Measurements from ENCODE around the gene MGAM2. TPM values are rescaled to one million over a fixed set of nuclear protein-coding genes. Genes with fewer than 3 reads are reported as not detected.
A peak's percentile ranks its signal among the peaks of the same experiment; 100 is the strongest.

The MGAM2 gene
- total and polyA plus RNA-seq, 5 experiments from 2014 or later = not detected

DNA sequence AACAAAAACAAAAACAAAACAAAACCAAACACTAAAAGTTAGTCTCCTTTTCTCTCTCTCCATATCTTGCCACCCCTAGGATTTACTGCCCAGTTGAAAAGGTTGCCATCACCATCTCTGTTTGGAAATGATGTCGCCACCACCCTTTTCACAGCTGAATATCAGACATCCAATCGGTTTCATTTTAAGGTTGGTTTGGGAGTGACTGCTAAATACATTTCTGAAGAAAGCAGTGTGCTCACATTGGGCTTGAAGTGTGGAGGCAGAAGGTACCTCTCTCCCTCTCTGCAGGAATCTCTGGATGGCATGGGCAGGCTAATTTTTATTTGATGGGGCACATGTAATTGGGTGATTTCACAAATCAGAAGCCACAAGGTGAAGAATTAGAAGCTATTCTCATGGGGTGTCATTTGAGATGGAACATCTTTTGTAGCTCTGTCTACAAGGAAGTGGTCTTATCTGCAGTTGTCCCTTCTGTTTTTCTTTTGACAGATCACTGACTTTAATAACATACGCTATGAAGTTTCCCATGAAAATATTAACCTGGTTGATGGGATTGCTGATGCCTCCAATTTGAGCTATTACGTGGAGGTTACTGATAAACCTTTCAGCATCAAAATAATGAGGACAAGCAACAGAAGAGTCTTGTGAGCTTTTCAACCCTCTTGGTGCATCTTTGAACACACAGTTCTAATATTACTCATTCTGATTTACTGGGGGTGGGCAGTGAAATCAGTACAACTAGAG lies 20.1 kb downstream of the MGAM2 start:
- Mint-ChIP-seq H3K4me3 (no peak overlapping the region), H3K4me1 (no peaks in the 10 kb centered on the region), H3K9me3 (no peaks in the 10 kb centered on the region), H3K27ac (no peak overlapping the region), H3K36me3 (no peaks in the 10 kb centered on the region), H3K27me3 (peaks cover 5 to 11% (median 9%) of the 10 kb centered on the region in 5 donors)
- ATAC-seq (peak in 1 of 2 donors; percentile 45), DNase-seq (peak in 2 of 10 donors; percentile 17 to 19)
- POLR2A ChIA-PET = no interaction called here

DNA sequence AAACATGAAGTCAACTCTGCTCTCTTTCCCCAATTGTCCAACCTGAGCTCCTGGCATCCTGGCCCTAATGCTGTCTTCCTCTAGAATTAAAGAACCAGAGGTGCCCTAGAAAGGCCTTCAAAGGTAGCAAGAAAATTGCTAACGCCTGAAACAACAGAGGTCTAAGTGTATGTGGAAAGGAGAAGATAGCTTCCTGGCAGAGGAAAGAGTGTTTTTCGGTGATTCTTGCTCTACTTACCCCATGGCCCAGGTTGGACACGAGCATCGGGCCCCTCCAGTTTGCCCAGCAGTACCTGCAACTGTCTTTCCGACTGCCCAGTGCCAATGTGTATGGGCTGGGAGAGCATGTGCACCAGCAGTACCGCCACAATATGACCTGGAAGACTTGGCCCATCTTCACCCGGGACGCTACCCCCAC lies 22.2 kb downstream of the MGAM2 start:
- DNase-seq = peak in 2 of 10 donors; percentile 5 to 24
- POLR2A ChIA-PET = no interaction called here
- no peak overlapping the region for H3K27ac Mint-ChIP-seq
- no peaks in the 10 kb centered on the region for H3K36me3 Mint-ChIP-seq
- H3K27me3 Mint-ChIP-seq = peaks cover 0 to 9% (median 3%) of the 10 kb centered on the region in 5 donors
- no peaks in the 10 kb centered on the region for H3K9me3 Mint-ChIP-seq
- H3K4me1 Mint-ChIP-seq = no peaks in the 10 kb centered on the region
- H3K4me3 Mint-ChIP-seq = no peak overlapping the region
- no peak for ATAC-seq

DNA sequence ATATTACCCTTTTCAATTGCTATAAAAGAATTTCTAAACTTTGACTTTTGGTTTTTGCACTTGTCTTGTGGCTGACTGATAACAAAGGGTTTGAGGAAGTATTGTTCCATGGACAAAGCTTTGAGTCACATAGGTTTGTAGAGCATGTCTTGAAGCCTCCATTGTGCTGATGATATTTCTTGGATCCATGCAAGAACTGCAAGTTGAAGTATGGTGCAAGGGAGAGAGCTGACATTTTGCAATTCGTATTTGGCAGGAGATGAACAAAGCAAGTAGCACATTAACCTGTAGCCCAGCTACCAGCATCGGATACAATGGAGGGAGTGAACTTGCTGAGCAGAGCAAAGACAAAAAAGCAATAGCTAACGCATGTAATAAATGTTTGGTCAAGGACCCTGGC lies 23.4 kb downstream of the MGAM2 start:
- Mint-ChIP-seq H3K27ac (no peak overlapping the region), H3K27me3 (peaks cover 0 to 9% (median 3%) of the 10 kb centered on the region in 5 donors), H3K4me1 (no peaks in the 10 kb centered on the region), H3K36me3 (no peaks in the 10 kb centered on the region), H3K4me3 (no peak overlapping the region), H3K9me3 (no peaks in the 10 kb centered on the region)
- no peak for DNase-seq
- POLR2A ChIA-PET = no interaction called here
- ATAC-seq = no peak

GRCh38 chr7:142138996-142139395 lies 27.5 kb downstream of the MGAM2 start:
- POLR2A ChIA-PET = no interaction called here
- ATAC-seq = no peak
- Mint-ChIP-seq H3K4me3 (no peak overlapping the region), H3K27ac (no peak overlapping the region), H3K27me3 (peaks cover 0 to 2% (median 0%) of the 10 kb centered on the region in 5 donors), H3K4me1 (no peaks in the 10 kb centered on the region), H3K36me3 (no peaks in the 10 kb centered on the region), H3K9me3 (no peaks in the 10 kb centered on the region)
- no peak for DNase-seq

DNA sequence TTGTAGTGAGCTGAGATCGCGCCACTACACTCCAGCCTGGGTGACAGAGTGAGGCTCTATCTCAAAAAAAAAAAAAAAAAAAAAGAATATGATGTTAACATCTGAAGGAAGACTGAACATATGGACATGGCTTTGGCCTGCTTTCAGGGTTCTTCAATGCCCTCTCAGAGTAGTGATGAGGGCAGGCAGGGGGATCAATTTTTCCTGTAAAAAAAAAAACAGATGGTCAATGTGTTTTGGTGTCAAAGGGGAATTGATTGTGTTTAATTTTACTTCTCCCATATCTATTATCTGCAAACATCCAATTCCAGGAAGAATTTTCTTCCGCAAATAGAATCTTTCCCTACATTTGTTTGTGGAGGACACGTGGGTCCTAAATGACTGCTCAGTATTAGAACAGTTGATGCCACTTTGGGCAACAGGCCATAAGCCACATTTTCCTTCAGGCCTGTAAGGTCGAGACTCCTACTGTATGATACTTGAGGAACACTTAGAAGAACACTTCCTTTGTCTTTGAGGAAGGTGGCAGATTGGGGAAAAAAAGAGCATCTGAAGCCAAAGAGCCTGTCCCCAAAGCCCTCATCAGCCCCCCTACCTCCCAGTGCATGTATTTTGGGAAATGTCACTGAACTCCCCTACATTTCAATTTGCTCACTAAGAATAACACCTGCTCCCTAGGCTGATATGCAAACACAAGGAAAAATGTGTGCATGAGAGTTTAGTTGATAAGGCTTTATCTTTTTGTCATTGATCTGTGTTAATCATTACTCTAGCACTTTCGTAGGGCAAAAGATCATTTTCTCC lies 28.3 kb downstream of the MGAM2 start:
- ATAC-seq (no peak), DNase-seq (no peak)
- no peak overlapping the region for H3K27ac Mint-ChIP-seq
- H3K4me3 Mint-ChIP-seq = no peak overlapping the region
- H3K4me1 Mint-ChIP-seq = no peaks in the 10 kb centered on the region
- no peaks in the 10 kb centered on the region for H3K9me3 Mint-ChIP-seq
- peaks cover 0 to 2% (median 0%) of the 10 kb centered on the region in 5 donors for H3K27me3 Mint-ChIP-seq
- H3K36me3 Mint-ChIP-seq = no peaks in the 10 kb centered on the region
- POLR2A ChIA-PET = no interaction called here

GRCh38 chr7:142140401-142140959 lies 29.0 kb downstream of the MGAM2 start:
- H3K27ac Mint-ChIP-seq = no peak overlapping the region
- DNase-seq = no peak
- POLR2A ChIA-PET = no interaction called here
- no peak for ATAC-seq
- no peak overlapping the region for H3K4me3 Mint-ChIP-seq
- H3K27me3 Mint-ChIP-seq = peaks cover 0 to 3% (median under 1%) of the 10 kb centered on the region in 5 donors
- no peaks in the 10 kb centered on the region for H3K36me3 Mint-ChIP-seq
- no peaks in the 10 kb centered on the region for H3K4me1 Mint-ChIP-seq
- no peaks in the 10 kb centered on the region for H3K9me3 Mint-ChIP-seq

GRCh38 chr7:142142702-142143101 lies 31.2 kb downstream of the MGAM2 start:
- H3K4me1 Mint-ChIP-seq = no peaks in the 10 kb centered on the region
- no peaks in the 10 kb centered on the region for H3K36me3 Mint-ChIP-seq
- no peak for ATAC-seq
- no peak for DNase-seq
- POLR2A ChIA-PET = no interaction called here
- H3K27ac Mint-ChIP-seq = no peak overlapping the region
- H3K4me3 Mint-ChIP-seq = no peak overlapping the region
- H3K27me3 Mint-ChIP-seq = peaks cover 0 to 5% (median 2%) of the 10 kb centered on the region in 5 donors
- no peaks in the 10 kb centered on the region for H3K9me3 Mint-ChIP-seq

DNA sequence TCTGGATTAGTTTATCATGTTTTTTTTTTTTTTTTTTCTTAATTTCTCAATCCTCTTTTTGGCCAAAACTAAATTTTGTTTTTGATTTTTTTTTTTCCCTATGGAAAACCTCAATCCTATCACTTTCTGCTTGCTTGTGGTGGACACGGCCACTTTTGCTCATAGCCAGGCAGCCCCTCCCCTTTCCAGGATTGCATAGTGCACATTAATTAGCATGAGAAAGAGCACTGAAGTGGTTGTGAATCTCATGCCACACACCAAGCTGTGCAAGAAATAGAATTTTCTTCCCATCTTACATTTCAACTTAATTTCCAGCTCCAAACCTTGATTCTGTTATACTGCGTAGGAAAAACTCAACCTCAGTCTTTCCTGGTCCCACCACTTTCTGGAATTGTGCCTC lies 34.6 kb downstream of the MGAM2 start:
- Mint-ChIP-seq H3K4me1 (no peaks in the 10 kb centered on the region), H3K9me3 (no peaks in the 10 kb centered on the region), H3K36me3 (no peaks in the 10 kb centered on the region), H3K4me3 (no peak overlapping the region), H3K27me3 (peaks cover 2 to 20% (median 10%) of the 10 kb centered on the region in 5 donors), H3K27ac (no peak overlapping the region)
- ATAC-seq (no peak), DNase-seq (no peak)
- POLR2A ChIA-PET = no interaction called here

- POLR2A ChIA-PET = no interaction called here
- ATAC-seq (no peak), DNase-seq (no peak)
- Mint-ChIP-seq H3K27me3 (peaks cover 1 to 21% (median 10%) of the 10 kb centered on the region in 5 donors), H3K27ac (no peak overlapping the region), H3K9me3 (no peaks in the 10 kb centered on the region), H3K4me1 (no peaks in the 10 kb centered on the region), H3K4me3 (no peak overlapping the region), H3K36me3 (no peaks in the 10 kb centered on the region)
Observed at GRCh38 chr7:142150356-142150755, 38.8 kb downstream of the MGAM2 start.

- no peak overlapping the region for H3K4me3 Mint-ChIP-seq
- H3K27me3 Mint-ChIP-seq = peaks cover 1 to 19% (median 7%) of the 10 kb centered on the region in 5 donors
- no peaks in the 10 kb centered on the region for H3K4me1 Mint-ChIP-seq
- POLR2A ChIA-PET = no interaction called here
- H3K9me3 Mint-ChIP-seq = no peaks in the 10 kb centered on the region
- DNase-seq (no peak), ATAC-seq (no peak)
- H3K36me3 Mint-ChIP-seq = no peaks in the 10 kb centered on the region
- H3K27ac Mint-ChIP-seq = no peak overlapping the region
Observed at GRCh38 chr7:142150869-142151268, 39.4 kb downstream of the MGAM2 start.

DNA sequence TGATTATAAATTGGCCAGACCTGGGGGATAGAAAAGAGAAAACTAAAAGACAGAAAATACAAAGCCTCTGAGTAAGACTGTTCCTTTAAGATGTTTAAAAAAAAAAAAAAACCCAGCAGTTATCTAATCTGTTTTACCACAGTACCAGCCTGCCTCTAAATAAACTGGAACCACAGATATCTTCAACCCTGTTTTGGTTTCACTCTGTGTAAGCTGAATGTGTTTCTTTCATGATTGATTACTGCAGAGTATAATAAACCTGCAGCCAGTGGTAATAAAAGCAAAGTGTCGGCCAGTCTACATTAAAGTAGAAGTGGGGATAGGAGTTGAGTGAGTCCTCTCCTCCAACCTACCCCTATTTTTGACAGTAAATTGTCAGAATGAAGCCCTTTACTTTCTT lies 40.6 kb downstream of the MGAM2 start:
- peaks cover 1 to 19% (median 5%) of the 10 kb centered on the region in 5 donors for H3K27me3 Mint-ChIP-seq
- H3K36me3 Mint-ChIP-seq = no peaks in the 10 kb centered on the region
- DNase-seq = no peak
- ATAC-seq = no peak
- no peaks in the 10 kb centered on the region for H3K4me1 Mint-ChIP-seq
- no peaks in the 10 kb centered on the region for H3K9me3 Mint-ChIP-seq
- H3K27ac Mint-ChIP-seq = no peak overlapping the region
- H3K4me3 Mint-ChIP-seq = no peak overlapping the region
- POLR2A ChIA-PET = no interaction called here

DNA sequence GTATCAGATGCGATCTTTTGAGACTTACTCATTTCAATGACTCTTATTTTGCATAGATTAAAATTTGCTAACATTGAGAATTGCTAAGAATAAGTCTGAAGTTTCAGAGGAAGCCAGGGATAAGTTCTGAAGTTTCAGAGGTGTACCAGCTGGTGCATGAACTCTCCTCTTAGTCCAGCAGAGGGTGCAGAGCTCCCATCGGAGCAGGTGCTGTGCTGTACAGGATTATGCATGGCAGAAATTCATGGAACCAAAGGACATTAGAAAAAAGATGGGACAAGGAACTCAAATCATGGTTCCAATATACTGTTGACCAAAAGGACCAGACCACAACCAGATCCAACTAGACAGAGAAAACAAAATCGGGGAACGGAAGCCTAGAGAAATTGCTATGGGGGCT lies 41.9 kb downstream of the MGAM2 start:
- no peak overlapping the region for H3K4me3 Mint-ChIP-seq
- H3K36me3 Mint-ChIP-seq = no peaks in the 10 kb centered on the region
- ATAC-seq = no peak

DNA sequence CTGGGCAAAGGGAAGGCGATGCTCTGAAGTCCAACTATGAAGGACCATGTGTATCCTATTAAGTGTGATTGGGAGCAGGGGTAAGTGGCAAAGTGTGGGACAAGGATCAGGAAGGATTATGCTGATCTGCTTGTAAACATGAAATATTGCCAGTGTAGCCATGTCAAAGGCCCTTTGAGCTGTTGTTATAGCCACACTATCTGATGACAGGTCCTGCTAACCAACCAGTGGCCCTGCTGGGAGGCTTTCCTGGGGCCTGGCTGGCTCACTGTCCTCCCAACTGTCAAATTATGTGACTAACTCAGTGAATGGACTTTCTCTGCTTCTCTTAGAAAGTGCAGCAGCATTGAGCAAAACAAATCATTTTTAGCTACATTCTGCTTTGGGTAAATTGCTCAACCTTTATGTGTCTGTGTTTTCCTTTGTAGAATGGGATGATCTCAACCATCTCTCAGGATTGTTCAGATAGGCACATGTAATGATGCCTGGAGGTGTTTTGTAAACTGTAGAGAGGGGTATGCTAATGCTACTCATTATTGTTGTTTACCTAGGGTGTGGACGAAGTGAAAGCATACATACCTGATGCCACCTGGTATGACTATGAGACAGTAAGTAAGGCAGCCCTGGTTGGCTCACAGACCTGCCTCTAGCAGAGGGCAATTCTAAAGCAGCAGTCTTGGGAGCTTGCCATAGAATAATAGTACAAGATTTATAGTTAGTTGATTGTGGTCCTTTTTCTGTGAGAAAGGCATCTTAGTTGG lies 47.4 kb downstream of the MGAM2 start:
- no peak for DNase-seq
- POLR2A ChIA-PET = no interaction called here
- H3K27ac Mint-ChIP-seq = no peak overlapping the region
- no peak for ATAC-seq
- no peaks in the 10 kb centered on the region for H3K36me3 Mint-ChIP-seq
- H3K9me3 Mint-ChIP-seq = no peaks in the 10 kb centered on the region
- H3K4me3 Mint-ChIP-seq = no peak overlapping the region
- no peaks in the 10 kb centered on the region for H3K4me1 Mint-ChIP-seq
- H3K27me3 Mint-ChIP-seq = peaks cover 1 to 6% (median 2%) of the 10 kb centered on the region in 5 donors

More for the DNA sequence above, 41.9 kb downstream of the MGAM2 start:
- no peaks in the 10 kb centered on the region for H3K4me1 Mint-ChIP-seq
- POLR2A ChIA-PET = no interaction called here
- no peak for DNase-seq
- no peaks in the 10 kb centered on the region for H3K9me3 Mint-ChIP-seq
- peaks cover 0 to 14% (median 6%) of the 10 kb centered on the region in 5 donors for H3K27me3 Mint-ChIP-seq
- H3K27ac Mint-ChIP-seq = no peak overlapping the region
